ENCODE measurements around the gene SERAC1.

DNA sequence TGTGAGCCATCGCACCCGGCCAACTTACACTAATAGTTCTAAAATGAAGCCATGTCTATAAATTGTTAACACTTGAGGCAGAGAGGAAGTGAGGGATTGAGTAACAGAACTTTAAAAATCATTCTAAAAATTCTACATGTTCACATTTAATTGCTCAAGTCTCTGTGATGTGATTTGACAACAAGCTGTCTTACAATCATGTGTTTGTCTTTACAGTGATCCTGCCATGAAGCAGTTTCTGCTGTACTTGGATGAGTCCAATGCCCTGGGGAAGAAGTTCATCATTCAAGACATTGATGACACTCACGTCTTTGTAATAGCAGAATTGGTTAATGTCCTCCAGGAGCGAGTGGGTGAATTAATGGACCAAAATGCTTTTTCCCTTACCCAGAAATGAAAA lies 23.7 kb upstream of the SERAC1 start:
- TF ChIP-seq, protein P1, sequence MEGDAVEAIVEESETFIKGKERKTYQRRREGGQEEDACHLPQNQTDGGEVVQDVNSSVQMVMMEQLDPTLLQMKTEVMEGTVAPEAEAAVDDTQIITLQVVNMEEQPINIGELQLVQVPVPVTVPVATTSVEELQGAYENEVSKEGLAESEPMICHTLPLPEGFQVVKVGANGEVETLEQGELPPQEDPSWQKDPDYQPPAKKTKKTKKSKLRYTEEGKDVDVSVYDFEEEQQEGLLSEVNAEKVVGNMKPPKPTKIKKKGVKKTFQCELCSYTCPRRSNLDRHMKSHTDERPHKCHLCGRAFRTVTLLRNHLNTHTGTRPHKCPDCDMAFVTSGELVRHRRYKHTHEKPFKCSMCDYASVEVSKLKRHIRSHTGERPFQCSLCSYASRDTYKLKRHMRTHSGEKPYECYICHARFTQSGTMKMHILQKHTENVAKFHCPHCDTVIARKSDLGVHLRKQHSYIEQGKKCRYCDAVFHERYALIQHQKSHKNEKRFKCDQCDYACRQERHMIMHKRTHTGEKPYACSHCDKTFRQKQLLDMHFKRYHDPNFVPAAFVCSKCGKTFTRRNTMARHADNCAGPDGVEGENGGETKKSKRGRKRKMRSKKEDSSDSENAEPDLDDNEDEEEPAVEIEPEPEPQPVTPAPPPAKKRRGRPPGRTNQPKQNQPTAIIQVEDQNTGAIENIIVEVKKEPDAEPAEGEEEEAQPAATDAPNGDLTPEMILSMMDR (IDR thresholded peaks at IDR 0.05; ENCODE audit: insufficient read depth, low read depth, low read length) = no peak
- no peak for TF ChIP-seq EZH2 (IDR thresholded peaks at IDR 0.05; ENCODE audit: insufficient read depth, low read length)

All from astrocyte (in vitro differentiated cells and primary cell).